Glutamatergic neuron (in vitro differentiated cells): ENCODE data around the gene NDFIP2. TPM values are rescaled to one million over a fixed set of nuclear protein-coding genes. Genes with fewer than 3 reads are reported as not detected.

ENCODE experiments used
- DNase-seq: peaks from one replicate; pipeline ENCODE4 v3.0.0; 2022
- H3K27ac Mint-ChIP-seq: one replicate; pipeline ENCODE4 v1.8.0; 2020; ENCODE audit warnings: mild to moderate bottlenecking, mixed read lengths, inconsistent platforms; ENCODE audit not compliant: unreplicated experiment
- H3K27me3 Mint-ChIP-seq: one replicate; pipeline ENCODE4 v1.8.0; 2020; ENCODE audit warnings: mild to moderate bottlenecking, moderate library complexity, mixed read lengths, inconsistent platforms; ENCODE audit not compliant: unreplicated experiment
- H3K36me3 Mint-ChIP-seq: one replicate; pipeline ENCODE4 v1.8.0; 2020; ENCODE audit warnings: mild to moderate bottlenecking, mixed read lengths, inconsistent platforms; ENCODE audit not compliant: unreplicated experiment
- H3K4me1 Mint-ChIP-seq: one replicate; pipeline ENCODE4 v1.8.0; 2020; ENCODE audit warnings: mild to moderate bottlenecking, low read depth, mixed read lengths, inconsistent platforms; ENCODE audit not compliant: unreplicated experiment
- H3K4me3 Mint-ChIP-seq: one replicate; pipeline ENCODE4 v1.8.0; 2020; ENCODE audit warnings: mild to moderate bottlenecking, mixed read lengths, inconsistent platforms; ENCODE audit not compliant: unreplicated experiment
- H3K9me3 Mint-ChIP-seq: one replicate; pipeline ENCODE4 v1.8.0; 2020; ENCODE audit warnings: mild to moderate bottlenecking, moderate library complexity, mixed read lengths, inconsistent platforms; ENCODE audit not compliant: unreplicated experiment
- total RNA-seq: library from RNA; stranded (reverse); fragmentation: NEBNext Ultra II Directional; extraction: Animal tissue kit (Norgen Biotek cat#: 25700); gene quantifications from one replicate; pipeline ENCODE4 v1.2.1, GENCODE V29; 2021; ENCODE audit not compliant: unreplicated experiment
- TF ChIP-seq, protein P1 (sequence below): fragments of 200-600 bp; sonication (generic); IDR thresholded peaks from one replicate; pipeline ENCODE4 v1.5.0; 2021; ENCODE audit not compliant: partially characterized antibody, unreplicated experiment

Gene NDFIP2
- total RNA-seq, 1 donor from 2014 or later, result 35.6 TPM

DNA sequence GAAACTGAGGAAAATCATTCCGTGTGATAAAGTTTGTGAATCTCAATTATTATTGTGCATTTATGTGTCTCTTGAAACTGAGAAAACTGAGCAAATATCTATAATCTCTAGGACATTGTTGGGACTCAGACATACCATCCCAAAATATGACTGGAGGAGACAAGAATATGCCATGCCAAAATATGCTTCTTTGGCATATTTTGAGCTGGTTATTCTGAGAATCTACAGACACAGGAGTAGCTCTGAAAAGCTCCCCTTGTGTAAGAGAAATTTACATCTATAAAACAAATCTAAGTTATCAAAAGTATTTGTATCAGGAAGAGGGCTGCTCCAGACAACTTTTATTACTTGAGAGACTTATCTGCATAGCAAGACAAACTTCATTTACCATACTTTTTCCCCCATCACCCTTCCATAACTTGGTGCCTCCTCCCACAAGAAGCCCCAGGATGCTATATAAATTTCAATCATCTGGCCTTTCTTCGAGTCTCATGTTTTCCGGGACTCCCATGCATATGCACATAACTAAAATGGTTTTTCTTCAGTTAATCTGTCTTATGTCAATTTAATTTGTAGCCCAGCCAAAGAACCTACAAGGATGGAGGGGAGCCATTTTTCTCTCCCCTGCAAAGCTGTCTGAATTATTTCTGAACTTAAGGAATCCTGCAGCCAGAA lies 28.6 kb upstream of the NDFIP2 start:
- no peaks in the 10 kb centered on the region for H3K27me3 Mint-ChIP-seq
- H3K9me3 Mint-ChIP-seq, result no peaks in the 10 kb centered on the region
- no peak for DNase-seq
- H3K4me1 Mint-ChIP-seq, result no peaks in the 10 kb centered on the region
- H3K4me3 Mint-ChIP-seq, result no peak overlapping the region
- no peaks in the 10 kb centered on the region for H3K36me3 Mint-ChIP-seq
- no peak overlapping the region for H3K27ac Mint-ChIP-seq
- TF ChIP-seq, protein P1, sequence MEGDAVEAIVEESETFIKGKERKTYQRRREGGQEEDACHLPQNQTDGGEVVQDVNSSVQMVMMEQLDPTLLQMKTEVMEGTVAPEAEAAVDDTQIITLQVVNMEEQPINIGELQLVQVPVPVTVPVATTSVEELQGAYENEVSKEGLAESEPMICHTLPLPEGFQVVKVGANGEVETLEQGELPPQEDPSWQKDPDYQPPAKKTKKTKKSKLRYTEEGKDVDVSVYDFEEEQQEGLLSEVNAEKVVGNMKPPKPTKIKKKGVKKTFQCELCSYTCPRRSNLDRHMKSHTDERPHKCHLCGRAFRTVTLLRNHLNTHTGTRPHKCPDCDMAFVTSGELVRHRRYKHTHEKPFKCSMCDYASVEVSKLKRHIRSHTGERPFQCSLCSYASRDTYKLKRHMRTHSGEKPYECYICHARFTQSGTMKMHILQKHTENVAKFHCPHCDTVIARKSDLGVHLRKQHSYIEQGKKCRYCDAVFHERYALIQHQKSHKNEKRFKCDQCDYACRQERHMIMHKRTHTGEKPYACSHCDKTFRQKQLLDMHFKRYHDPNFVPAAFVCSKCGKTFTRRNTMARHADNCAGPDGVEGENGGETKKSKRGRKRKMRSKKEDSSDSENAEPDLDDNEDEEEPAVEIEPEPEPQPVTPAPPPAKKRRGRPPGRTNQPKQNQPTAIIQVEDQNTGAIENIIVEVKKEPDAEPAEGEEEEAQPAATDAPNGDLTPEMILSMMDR, result no peak

DNA sequence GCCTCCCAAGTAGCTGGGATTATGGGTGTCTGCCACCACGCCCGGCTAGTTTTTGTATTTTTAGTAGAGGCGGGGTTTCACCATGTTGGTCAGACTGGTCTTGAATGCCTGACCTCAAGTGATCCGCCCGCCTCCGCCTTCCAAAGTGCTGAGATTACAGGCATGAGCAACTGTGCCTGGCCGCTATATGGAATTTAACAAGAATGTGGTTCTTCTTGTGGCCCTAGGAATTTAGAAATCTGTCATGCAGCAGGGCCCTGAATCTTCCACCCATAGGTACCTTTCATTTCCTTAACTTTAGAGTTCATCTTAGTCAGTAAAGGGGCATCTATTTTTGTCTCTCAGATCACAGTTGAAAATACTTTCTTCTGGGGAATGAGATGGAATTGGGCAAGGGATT lies 25.6 kb upstream of the NDFIP2 start:
- Mint-ChIP-seq H3K9me3 (no peaks in the 10 kb centered on the region), H3K27ac (no peak overlapping the region), H3K4me1 (no peaks in the 10 kb centered on the region), H3K27me3 (no peaks in the 10 kb centered on the region), H3K4me3 (no peak overlapping the region), H3K36me3 (no peaks in the 10 kb centered on the region)
- DNase-seq, result no peak
- TF ChIP-seq, protein P1, result no peak

DNA sequence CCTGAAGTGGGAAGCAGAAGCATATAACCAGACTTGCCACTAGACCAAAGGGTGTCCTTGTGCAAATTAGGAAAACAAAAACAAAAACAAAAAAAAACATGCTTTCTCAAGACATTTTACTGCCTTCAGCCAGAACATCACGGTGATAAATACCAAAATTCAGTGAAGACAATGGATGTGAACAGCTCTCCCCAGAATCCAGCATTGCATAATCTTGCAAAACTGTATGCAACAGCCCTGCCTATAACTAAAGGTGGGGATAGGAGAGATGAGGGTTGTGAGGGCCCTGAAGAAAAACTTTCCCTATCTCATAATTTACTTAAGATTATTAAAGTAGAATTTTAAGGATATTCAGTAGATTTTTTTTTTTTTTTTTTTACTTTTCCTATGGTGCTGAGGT lies 24.9 kb upstream of the NDFIP2 start:
- Mint-ChIP-seq H3K27ac (no peak overlapping the region), H3K4me3 (no peak overlapping the region), H3K4me1 (no peaks in the 10 kb centered on the region), H3K27me3 (no peaks in the 10 kb centered on the region), H3K36me3 (no peaks in the 10 kb centered on the region), H3K9me3 (no peaks in the 10 kb centered on the region)
- TF ChIP-seq, protein P1, result no peak
- DNase-seq, result no peak

DNA sequence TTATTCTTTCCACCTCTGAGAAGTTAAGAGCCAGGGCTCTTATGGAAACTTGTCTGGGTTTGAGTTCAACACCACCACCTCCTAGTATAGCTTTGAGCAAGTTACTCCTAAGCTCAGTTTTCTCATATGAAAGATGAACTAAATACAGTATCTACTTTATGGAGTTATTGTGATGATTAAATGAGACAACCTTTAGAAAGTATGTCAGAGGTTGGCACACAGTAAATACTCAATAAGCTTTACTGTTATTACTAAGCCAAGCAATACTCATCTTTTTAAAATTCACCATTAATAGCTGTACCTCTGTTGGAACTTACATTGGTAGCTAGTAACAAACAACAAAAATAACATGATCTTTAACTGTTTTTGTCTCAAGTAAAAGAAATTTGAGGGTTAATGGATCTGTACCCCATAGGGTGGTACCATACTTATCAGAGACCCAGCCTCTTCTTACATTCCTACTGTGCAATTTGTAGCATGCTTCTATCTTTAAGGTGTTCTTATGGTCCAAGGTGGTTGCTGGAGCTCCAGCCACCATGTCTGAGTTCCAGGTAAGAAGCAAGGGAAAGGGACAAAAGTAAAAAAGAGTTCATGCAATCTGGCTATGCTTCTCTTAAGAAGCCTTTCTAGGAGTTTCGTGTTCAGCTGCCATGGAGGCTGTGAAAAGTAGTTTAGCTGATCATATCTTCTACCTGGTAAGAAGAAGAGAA lies 24.1 kb upstream of the NDFIP2 start:
- DNase-seq, result no peak
- TF ChIP-seq, protein P1, result no peak
- Mint-ChIP-seq H3K36me3 (no peaks in the 10 kb centered on the region), H3K27ac (no peak overlapping the region), H3K4me1 (no peaks in the 10 kb centered on the region), H3K4me3 (no peak overlapping the region), H3K27me3 (no peaks in the 10 kb centered on the region), H3K9me3 (no peaks in the 10 kb centered on the region)

DNA sequence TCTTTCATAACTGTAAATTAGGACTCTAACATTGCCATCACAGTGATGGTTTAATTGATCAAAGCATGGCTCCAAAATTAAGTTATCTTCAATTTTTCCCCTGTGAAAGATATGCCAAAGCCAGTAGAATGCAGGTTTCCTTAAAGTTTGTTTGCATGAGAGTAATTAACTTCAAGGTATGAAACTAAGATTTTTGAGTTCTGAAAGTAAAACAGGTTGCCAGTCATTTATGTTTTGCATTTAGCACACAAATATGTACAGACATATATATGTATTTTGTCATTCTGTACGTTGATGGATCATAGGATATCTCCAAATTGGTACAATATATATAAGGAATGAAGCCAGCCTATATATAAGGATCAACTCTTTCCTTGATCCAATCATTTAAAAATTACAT lies 23.6 kb upstream of the NDFIP2 start:
- Mint-ChIP-seq H3K27ac (no peak overlapping the region), H3K4me3 (no peak overlapping the region), H3K36me3 (no peaks in the 10 kb centered on the region), H3K4me1 (no peaks in the 10 kb centered on the region), H3K27me3 (no peaks in the 10 kb centered on the region), H3K9me3 (no peaks in the 10 kb centered on the region)
- TF ChIP-seq, protein P1, result no peak
- no peak for DNase-seq
